Measurements from ENCODE around the gene POU2F3. TPM values are rescaled to one million over a fixed set of nuclear protein-coding genes. Genes with fewer than 3 reads are reported as not detected.

POU2F3 gene
- total and polyA plus RNA-seq, 2 of the 13 experiments (the other 11 are each of a cell fraction or from before 2014, with no cell fraction given) = not detected

GRCh38 chr11:120230433-120231071 lies 9.4 kb upstream of the POU2F3 start:
- Histone ChIP-seq H3K9ac (ENCODE audit: insufficient read depth, low read depth, low read length) (no peak overlapping the region), H3K27me3 (ENCODE audit: control insufficient read depth in 1 of 2, insufficient read depth in 2 of 2, low read length in 2 of 2) (peaks cover 0 to 28% of the 10 kb centered on the region in 2 experiments; a peak in 4 of 5 replicates), H3K36me3 (replicated peaks in 1 of 2; ENCODE audit: control insufficient read depth in 1 of 2, insufficient read depth in 2 of 2, low read length in 2 of 2) (peaks cover 8 to 13% of the 10 kb centered on the region in 2 experiments; a peak in 2 of 5 replicates), H3K9me3 (ENCODE audit: low read length) (no peaks in the 10 kb centered on the region), H3K27ac (ENCODE audit: extremely low read length, insufficient read depth, low read length) (no peak overlapping the region), H3K4me1 (ENCODE audit: insufficient read depth, low read length) (no peaks in the 10 kb centered on the region), H3K4me3 (replicated peaks in 1 of 3; ENCODE audit: insufficient read depth in 1 of 3, low read depth in 2 of 3, low read length in 3 of 3) (no peak overlapping the region), H2AFZ (ENCODE audit: low read length) (no peak overlapping the region), H3K79me2 (ENCODE audit: insufficient read depth, low read length) (no peaks in the 10 kb centered on the region), H4K20me1 (ENCODE audit: insufficient read depth, low read length) (no peaks in the 10 kb centered on the region; the same call in 1 of the 2 replicates), H3K4me2 (ENCODE audit: low read depth, low read length) (no peak overlapping the region)
- WGBS (ENCODE audit: low lambda C conversion rate) = 84% methylated on average over 4 of the region's 5 CpGs
- POLR2A ChIA-PET = interaction anchor here (1.6 kb wide), 1 partner anchor 46 kb away, joined by 4 read pairs; no protein-coding TSS in a partner anchor
- CTCF ChIA-PET (ENCODE audit: low intra/inter-chr PET ratio, low total read pairs) = interaction anchor here (0.7 to 2.6 kb wide), 4 partner anchors 48 to 62 kb away, joined by 3 to 31 read pairs (median 5); no protein-coding TSS in a partner anchor
- BruUV-seq (replicated peaks) = no TSS peak
- intact Hi-C loops (cut with micrococcal nuclease; ENCODE audit: unreplicated experiment) (no loop called here), in situ Hi-C loops (cut with HindIII; ENCODE audit: extremely low pct_ligation_motif_present, low pct_unique_long_range_greater_than_20kb) (no loop called here)
- no peak for ATAC-seq
- FAIRE-seq = no peak
- TF ChIP-seq POLR2G (IDR thresholded peaks at IDR 0.05; ENCODE audit: low read depth, low read length) (0 out of 2 replicates have a peak, but pooled peaks have one; percentile 49), KDM2A (CRISPR knock-in tag; IDR thresholded peaks at IDR 0.05; ENCODE audit: borderline replicate concordance, low read depth) (0 out of 2 replicates have a peak, but pooled peaks have one; percentile 14), ZC3H13 (CRISPR knock-in tag; IDR thresholded peaks at IDR 0.05) (peak; percentile 29; the same call in 1 of the 2 replicates), YEATS4 (CRISPR knock-in tag; IDR thresholded peaks at IDR 0.05; ENCODE audit: borderline replicate concordance) (no peak), AGO2 (optimal IDR thresholded peaks at IDR 0.05; ENCODE audit: low read depth, low read length) (peak; percentile 67), ZNF570 (CRISPR knock-in tag; IDR thresholded peaks at IDR 0.05; ENCODE audit: borderline replicate concordance) (no peak), ZNF75D (CRISPR knock-in tag; IDR thresholded peaks at IDR 0.05; ENCODE audit: borderline replicate concordance) (no peak), ZFP91 (CRISPR knock-in tag; IDR thresholded peaks at IDR 0.05; ENCODE audit: borderline replicate concordance) (0 out of 2 replicates have a peak, but pooled peaks have one; percentile 14), RBM22 (optimal IDR thresholded peaks at IDR 0.05; ENCODE audit: low read length) (peak; percentile 89), RORA (CRISPR knock-in tag; IDR thresholded peaks at IDR 0.05) (no peak), POLR2AphosphoS5 (IDR thresholded peaks at IDR 0.05; ENCODE audit: low read depth, low read length) (peak; percentile 27; the same call in 1 of the 2 replicates), LCORL (IDR thresholded peaks at IDR 0.05) (no peak), LCORL (CRISPR knock-in tag; IDR thresholded peaks at IDR 0.05) (no peak), FOXO4 (CRISPR knock-in tag; conservative IDR thresholded peaks at IDR 0.05) (0 out of 2 replicates have a peak, but pooled peaks have one; percentile 59)
- DNase-seq (ENCODE audit: low spot score) = no peak
